H1 (cell line): ENCODE data around the gene PHF1. TPM values are rescaled to one million over a fixed set of nuclear protein-coding genes. Genes with fewer than 3 reads are reported as not detected.

ENCODE experiments used
- JUN ChIP-seq: IDR thresholded peaks from 2 replicates; pipeline ENCODE4 v1.6.1; 2011; ENCODE audit warnings: low read depth, mild to moderate bottlenecking, improper control_type of control experiment, low read length
- KDM5A ChIP-seq: fragments of 200-600 bp; IDR thresholded peaks from 2 replicates; pipeline ENCODE4 v1.7.1; 2012; ENCODE audit warnings: mild to moderate bottlenecking, low read length, inconsistent platforms, mixed read lengths
- RBBP5 ChIP-seq: IDR thresholded peaks from 2 replicates; pipeline ENCODE4 v1.7.1; 2012; ENCODE audit warnings: low read depth, mild to moderate bottlenecking, inconsistent platforms, low read length, moderate library complexity, borderline replicate concordance
- SAP30 ChIP-seq: fragments of 300-600 bp; sonication (generic); IDR thresholded peaks from 2 replicates; pipeline ENCODE4 v1.7.1; 2012; ENCODE audit warnings: low read length, moderate library complexity, mild to moderate bottlenecking, inconsistent platforms; ENCODE audit not compliant: insufficient read depth, insufficient replicate concordance
- SIN3A ChIP-seq, 2 experiments: IDR thresholded peaks in 1 of 2; conservative IDR thresholded peaks in 1 of 2; 2 replicates each; pipeline ENCODE4 v1.6.1; 2011 to 2012; ENCODE audit warnings: low read length in 2 of 2, improper control_type of control experiment in 1 of 2, low read depth in 1 of 2, mild to moderate bottlenecking in 1 of 2
- TBP ChIP-seq: IDR thresholded peaks from 2 replicates; pipeline ENCODE4 v1.6.1; 2011; ENCODE audit warnings: low read depth, low read length, improper control_type of control experiment
- polyA plus RNA-seq, 7 experiments: library from polyadenylated mRNA; depleted of rRNA in 3 of 7; stranded (reverse) in 5 of 7; unstranded in 2 of 7; fragments of >200 nt in 5 of 7; fragments of 200-250 nt in 2 of 7; gene quantifications; 1 replicate in 5 of 7; 2 replicates in 1 of 7; 4 replicates in 1 of 7; pipeline versions ENCODE4 v1.2.1 to v1.2.3, GENCODE V29; 2011 to 2013; ENCODE audit warnings: missing spikeins in 2 of 7, mixed read lengths in 2 of 7
- total RNA-seq: library from RNA; stranded (reverse); fragmentation: NEBNext Ultra II Directional; extraction: Animal tissue kit (Norgen Biotek cat#: 25700); gene quantifications from 2 replicates; pipeline ENCODE4 v1.2.1, GENCODE V29; 2021
- TF ChIP-seq, protein P1 (sequence below), 3 experiments: IDR thresholded peaks; 1 replicate in 2 of 3; 2 replicates in 1 of 3; pipeline versions ENCODE4 v1.5.1 to v1.6.1; 2011; ENCODE audit warnings: low read length in 3 of 3, mild to moderate bottlenecking in 3 of 3, inconsistent platforms in 2 of 3, low read depth in 1 of 3, moderate library complexity in 1 of 3; ENCODE audit not compliant: insufficient read depth in 1 of 3; ENCODE audit errors: control extremely low read depth in 1 of 3

PHF1 gene
- total and polyA plus RNA-seq, 2 of the 8 experiments (the other 6 are each of a cell fraction or from before 2014, with no cell fraction given): 47.3 to 78.6 TPM

DNA sequence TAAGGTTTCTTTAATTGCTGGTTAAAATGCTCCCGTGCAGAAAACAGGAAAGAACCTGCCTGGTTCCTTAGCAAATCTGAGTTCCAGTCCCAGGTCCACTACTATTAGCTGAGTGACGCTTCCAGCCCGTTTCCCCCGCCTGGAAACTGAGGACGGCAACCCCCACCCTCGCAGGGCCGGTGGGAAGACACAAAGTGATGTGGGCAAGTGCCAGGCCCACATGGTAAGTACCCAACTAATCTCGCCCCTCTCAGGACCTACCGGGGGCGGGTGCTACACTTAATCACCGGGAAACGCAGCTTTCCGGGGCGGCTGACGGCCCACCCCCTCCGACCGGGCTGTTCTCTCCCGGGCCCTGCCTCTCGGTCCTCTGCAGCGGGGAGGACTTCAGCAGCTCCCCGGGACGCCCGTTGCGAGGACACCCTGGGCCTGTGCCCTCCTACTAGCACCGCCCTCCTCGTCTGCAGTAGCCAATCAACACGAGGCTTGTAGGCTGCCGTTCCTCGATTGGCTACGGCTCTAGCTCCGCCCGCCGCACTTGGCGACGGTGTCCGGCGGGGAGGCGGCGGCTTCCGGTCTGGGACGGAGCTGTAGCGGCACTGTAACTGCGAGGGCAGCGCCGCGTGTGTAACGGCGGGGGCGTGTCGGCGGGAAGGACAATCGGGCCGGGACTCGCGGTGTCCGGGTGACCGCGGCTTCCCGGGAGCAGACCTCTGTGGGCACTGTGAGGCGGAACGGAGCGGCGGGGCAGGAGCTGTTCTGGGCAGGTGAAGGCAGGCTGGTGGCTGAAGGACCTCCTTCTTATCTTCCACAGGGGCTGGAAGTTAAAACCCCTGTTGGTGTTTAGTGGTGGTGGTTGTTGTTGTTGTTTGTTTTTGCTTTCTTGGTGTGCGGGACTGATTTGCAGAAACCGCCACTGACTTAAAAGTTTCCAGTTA is 43.5 kb downstream of the PHF1 start, which contains the start of gene ZBTB9 (continued):
- TF ChIP-seq, protein P1, sequence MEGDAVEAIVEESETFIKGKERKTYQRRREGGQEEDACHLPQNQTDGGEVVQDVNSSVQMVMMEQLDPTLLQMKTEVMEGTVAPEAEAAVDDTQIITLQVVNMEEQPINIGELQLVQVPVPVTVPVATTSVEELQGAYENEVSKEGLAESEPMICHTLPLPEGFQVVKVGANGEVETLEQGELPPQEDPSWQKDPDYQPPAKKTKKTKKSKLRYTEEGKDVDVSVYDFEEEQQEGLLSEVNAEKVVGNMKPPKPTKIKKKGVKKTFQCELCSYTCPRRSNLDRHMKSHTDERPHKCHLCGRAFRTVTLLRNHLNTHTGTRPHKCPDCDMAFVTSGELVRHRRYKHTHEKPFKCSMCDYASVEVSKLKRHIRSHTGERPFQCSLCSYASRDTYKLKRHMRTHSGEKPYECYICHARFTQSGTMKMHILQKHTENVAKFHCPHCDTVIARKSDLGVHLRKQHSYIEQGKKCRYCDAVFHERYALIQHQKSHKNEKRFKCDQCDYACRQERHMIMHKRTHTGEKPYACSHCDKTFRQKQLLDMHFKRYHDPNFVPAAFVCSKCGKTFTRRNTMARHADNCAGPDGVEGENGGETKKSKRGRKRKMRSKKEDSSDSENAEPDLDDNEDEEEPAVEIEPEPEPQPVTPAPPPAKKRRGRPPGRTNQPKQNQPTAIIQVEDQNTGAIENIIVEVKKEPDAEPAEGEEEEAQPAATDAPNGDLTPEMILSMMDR (IDR thresholded peaks at IDR 0.05; ENCODE audit: control extremely low read depth in 1 of 3, insufficient read depth in 1 of 3, low read depth in 1 of 3, low read length in 3 of 3): no peak
- TF ChIP-seq KDM5A: no peak; the same call in 1 of the 2 replicates
- peak in 1 of 2 experiments; percentile 89; a peak in 1 of 4 replicates for TF ChIP-seq SIN3A (conservative IDR thresholded peaks at IDR 0.05 in 1 of 2, IDR thresholded peaks at IDR 0.05 in 1 of 2; ENCODE audit: low read depth in 1 of 2, low read length in 2 of 2)
- TF ChIP-seq TBP: peak; percentile 68; the same call in 1 of the 2 replicates
- TF ChIP-seq SAP30: peak; percentile 55
- TF ChIP-seq RBBP5: peak; percentile 68; the same call in 1 of the 2 replicates
- no peak for TF ChIP-seq JUN
